Left lung (tissue), 10 donors: ENCODE measurements around the gene JADE2. TPM values are rescaled to one million over a fixed set of nuclear protein-coding genes. Genes with fewer than 3 reads are reported as not detected.
A peak's percentile ranks its signal among the peaks of the same experiment; 100 is the strongest.
"Not testable (repeated sequence)": the region's sequence is repeated elsewhere in the genome, so short reads cannot be mapped to it uniquely, and the experiment has no call there.

Source experiments
- ATAC-seq: fragments of 200-7000 bp; cut with Tn5 transposase; one replicate; pipeline ENCODE4 v1.9.1; 2020; ENCODE audit warnings: moderate library complexity
- DNase-seq, 4 donors: peaks; one replicate each; pipeline ENCODE4 v3.0.0-alpha.2; 2013 to 2020
- H3K27ac ChIP-seq, 2 donors: fragments of 200-600 bp; sonication (generic) in 1 of 2; one replicate each; pipeline versions ENCODE4 v1.5.0 to v1.8.0; 2020 to 2021
- H3K27me3 ChIP-seq, 2 donors: fragments of 200-600 bp; sonication (generic) in 1 of 2; one replicate each; pipeline versions ENCODE4 v1.5.0 to v1.8.0; 2020 to 2021
- H3K36me3 ChIP-seq, 2 donors: fragments of 200-600 bp; sonication (generic) in 1 of 2; one replicate each; pipeline versions ENCODE4 v1.5.0 to v1.8.0; 2020 to 2021
- H3K4me1 ChIP-seq, 2 donors: fragments of 200-600 bp; one replicate each; pipeline ENCODE4 v1.8.0; 2021
- H3K4me3 ChIP-seq, 2 donors: fragments of 200-600 bp; sonication (generic) in 1 of 2; one replicate each; pipeline versions ENCODE4 v1.5.0 to v1.8.0; 2020 to 2021; ENCODE audit warnings: mild to moderate bottlenecking in 1 of 2
- H3K9me3 ChIP-seq, 2 donors: fragments of 200-600 bp; sonication (generic) in 1 of 2; one replicate each; pipeline versions ENCODE4 v1.5.0 to v1.8.0; 2020 to 2021
- intact Hi-C, 2 donors: fragments of 100-400 bp; cut with DNase I; formaldehyde crosslinking; loops; one replicate each; pipeline versions ENCODE4 v1.11.2 to v1.14.2; 2022
- polyA plus RNA-seq, 6 donors: library from polyadenylated mRNA; unstranded; fragments of 120-200 nt; gene quantifications; one replicate each; pipeline ENCODE4 v1.2.1, GENCODE V29; 2013; ENCODE audit not compliant: insufficient read length in 6 of 6
- total RNA-seq, 2 donors: library from RNA; stranded (reverse); fragmentation: NEBNext Ultra II Directional; extraction: Animal tissue kit (Norgen Biotek cat#: 25700); gene quantifications; one replicate each; pipeline ENCODE4 v1.2.1, GENCODE V29; 2021
- TF ChIP-seq, protein P1 (sequence below), 2 donors: fragments of 200-600 bp; sonication (generic) in 1 of 2; IDR thresholded peaks; one replicate each; pipeline versions ENCODE4 v1.5.0 to v1.8.0; 2021; ENCODE audit warnings: antibody characterized with exemption in 2 of 2
- donor health status: DM: no; HTN: yes; CAD: no.
- donor health status: DM: no; HTN: no; CAD: no.

The JADE2 gene
- total and polyA plus RNA-seq, 8 donors, result 13.5 to 51.1 (median 17.3) TPM

DNA sequence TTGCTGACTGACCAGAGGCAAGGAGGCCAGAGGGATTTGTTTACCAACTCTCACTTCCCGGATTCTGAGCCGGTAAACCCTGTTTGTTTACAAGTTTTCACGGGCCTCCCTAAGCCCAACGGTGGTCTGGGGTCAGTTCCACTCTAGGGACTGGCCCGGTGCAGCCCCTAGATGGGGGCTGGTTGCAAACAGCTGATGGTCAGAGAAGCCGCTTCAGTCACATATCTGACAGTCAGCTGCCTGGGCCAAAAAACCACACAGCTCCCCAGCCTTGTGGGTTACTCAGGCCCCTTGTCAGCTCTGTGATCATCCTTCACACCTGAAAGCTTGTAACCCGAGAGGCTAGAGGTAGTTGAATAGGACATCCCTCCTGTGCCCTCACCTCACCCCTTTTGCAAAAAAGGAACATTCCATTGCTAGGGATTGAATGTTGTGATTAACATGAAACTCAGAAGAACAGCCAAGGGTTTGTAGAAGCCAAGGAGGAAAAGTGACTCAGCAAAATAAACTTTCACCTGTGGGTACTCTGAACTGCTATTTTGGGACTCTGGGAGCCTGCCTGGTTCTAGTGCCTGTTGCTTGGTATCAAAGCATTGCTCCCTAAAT lies 66.8 kb downstream of the JADE2 start:
- Histone ChIP-seq H3K27ac (peak overlapping the region in 1 of 2 donors; percentile 23), H3K4me1 (no peaks in the 10 kb centered on the region), H3K27me3 (no peaks in the 10 kb centered on the region), H3K36me3 (no peaks in the 10 kb centered on the region), H3K9me3 (no peaks in the 10 kb centered on the region), H3K4me3 (no peak overlapping the region)
- ATAC-seq, result peak; percentile 81
- TF ChIP-seq, protein P1, sequence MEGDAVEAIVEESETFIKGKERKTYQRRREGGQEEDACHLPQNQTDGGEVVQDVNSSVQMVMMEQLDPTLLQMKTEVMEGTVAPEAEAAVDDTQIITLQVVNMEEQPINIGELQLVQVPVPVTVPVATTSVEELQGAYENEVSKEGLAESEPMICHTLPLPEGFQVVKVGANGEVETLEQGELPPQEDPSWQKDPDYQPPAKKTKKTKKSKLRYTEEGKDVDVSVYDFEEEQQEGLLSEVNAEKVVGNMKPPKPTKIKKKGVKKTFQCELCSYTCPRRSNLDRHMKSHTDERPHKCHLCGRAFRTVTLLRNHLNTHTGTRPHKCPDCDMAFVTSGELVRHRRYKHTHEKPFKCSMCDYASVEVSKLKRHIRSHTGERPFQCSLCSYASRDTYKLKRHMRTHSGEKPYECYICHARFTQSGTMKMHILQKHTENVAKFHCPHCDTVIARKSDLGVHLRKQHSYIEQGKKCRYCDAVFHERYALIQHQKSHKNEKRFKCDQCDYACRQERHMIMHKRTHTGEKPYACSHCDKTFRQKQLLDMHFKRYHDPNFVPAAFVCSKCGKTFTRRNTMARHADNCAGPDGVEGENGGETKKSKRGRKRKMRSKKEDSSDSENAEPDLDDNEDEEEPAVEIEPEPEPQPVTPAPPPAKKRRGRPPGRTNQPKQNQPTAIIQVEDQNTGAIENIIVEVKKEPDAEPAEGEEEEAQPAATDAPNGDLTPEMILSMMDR (IDR thresholded peaks at IDR 0.05), result no peak
- intact Hi-C loops, result no loop called here
- no peak for DNase-seq

DNA sequence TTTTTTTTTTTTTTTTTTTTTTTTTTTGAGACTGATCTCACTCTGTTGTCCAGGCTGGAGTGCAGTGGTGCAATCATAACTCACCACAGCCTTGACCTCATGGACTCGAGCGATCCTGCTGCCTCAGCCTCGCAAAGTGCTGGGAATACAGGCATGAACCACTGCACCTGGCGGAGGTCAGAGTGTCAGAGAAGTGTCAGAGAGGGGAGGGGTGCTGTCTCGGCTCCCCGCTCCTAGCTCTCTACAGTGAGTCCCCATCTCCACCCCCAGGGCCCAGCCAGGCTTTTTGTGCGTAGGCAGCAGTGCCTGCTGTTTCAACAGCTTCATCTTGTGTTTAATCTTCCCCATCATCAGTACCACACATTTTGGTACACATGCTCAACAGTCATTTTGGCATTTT lies 68.9 kb downstream of the JADE2 start:
- intact Hi-C loops, result no loop called here
- Histone ChIP-seq H3K4me1 (no peaks in the 10 kb centered on the region), H3K27ac (no peak overlapping the region), H3K27me3 (no peaks in the 10 kb centered on the region), H3K9me3 (no peaks in the 10 kb centered on the region), H3K4me3 (no peak overlapping the region), H3K36me3 (no peaks in the 10 kb centered on the region)
- no peak for DNase-seq
- no peak for ATAC-seq
- TF ChIP-seq, protein P1 (IDR thresholded peaks at IDR 0.05), result no peak

DNA sequence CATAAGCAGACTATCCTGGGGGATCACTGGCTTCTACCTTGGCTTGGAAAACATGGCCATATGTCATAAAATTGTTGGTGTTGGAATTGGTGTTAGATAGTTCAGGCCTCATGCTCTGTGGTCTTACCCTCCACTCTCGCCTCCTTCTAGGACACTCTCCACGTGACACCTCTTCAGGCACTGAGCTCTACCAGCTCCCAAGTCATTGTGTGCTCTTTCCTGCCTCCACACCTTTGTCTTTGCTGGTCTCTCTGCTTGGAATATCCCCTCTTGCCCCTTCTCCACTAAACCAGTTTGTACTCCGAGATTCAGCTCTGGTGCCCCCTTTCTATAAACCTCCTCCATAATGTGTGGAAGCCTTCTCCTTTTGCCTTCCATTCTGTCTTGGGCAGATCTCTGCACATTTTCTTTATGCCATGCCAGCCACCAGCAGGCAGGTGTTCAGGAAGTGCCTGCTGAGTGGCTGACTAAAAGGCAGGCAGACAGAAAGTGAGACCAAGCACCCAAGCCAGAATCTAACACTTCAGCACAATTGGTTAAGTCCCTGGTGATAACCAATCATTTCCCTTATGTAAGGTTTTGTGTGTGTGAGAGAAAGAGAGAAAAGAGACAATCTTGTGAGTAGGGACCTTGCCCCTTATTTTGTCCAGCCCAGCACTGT lies 69.5 kb downstream of the JADE2 start:
- ATAC-seq, result no peak
- TF ChIP-seq, protein P1 (IDR thresholded peaks at IDR 0.05), result no peak

DNA sequence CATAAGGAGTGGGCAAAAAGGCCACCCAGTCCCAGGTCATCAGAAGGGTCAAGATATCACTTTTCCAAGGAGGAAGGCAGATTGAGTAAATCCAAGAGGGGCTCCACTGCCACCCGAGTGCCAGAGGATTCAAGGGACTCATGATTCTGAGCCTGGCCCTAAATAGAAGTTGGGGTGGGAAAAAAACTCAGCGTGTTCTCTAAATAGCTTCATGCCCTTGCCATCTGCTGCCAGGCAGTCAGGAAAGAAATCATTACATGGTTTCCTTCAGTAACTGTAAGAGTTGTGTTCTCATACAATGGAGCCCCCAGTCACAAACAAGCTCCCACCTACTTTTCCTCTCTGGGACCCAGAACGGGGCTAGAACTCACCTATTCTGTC lies 70.0 kb downstream of the JADE2 start:
- no peak for ATAC-seq

More for the DNA sequence above, 69.5 kb downstream of the JADE2 start:
- Histone ChIP-seq H3K9me3 (no peaks in the 10 kb centered on the region), H3K36me3 (no peaks in the 10 kb centered on the region), H3K27ac (no peak overlapping the region), H3K27me3 (no peaks in the 10 kb centered on the region), H3K4me3 (no peak overlapping the region), H3K4me1 (no peaks in the 10 kb centered on the region)
- DNase-seq, result no peak
- intact Hi-C loops, result no loop called here

DNA sequence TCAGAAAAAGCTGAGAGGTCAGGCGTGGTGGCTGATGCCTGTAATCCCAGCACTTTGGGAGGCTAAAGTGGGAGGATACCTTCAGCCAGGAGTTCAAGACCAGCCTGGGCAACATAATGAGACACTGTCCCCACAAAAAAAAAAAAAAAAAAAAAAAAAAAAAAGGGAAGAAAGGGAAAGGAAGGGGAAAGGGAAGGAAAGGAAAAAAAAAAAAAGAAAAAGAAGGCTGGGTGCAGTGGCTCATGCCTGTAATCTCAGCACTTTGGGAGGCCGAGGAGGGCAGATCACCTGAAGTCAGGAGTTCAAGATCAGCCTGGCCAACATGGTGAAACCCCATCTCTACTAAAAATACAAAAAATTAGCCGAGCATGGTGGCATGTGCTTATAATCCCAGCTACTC lies 74.3 kb downstream of the JADE2 start:
- intact Hi-C loops, H3K4me1 ChIP-seq, H3K27ac ChIP-seq, DNase-seq, H3K4me3 ChIP-seq, ATAC-seq, H3K27me3 ChIP-seq, H3K9me3 ChIP-seq: not testable (repeated sequence)
- peaks cover 0 to 28% of the 10 kb centered on the region in 2 donors for H3K36me3 ChIP-seq

More for the DNA sequence above, 70.0 kb downstream of the JADE2 start:
- Histone ChIP-seq H3K27ac (no peak overlapping the region), H3K27me3 (no peaks in the 10 kb centered on the region), H3K9me3 (no peaks in the 10 kb centered on the region), H3K4me3 (no peak overlapping the region), H3K4me1 (no peaks in the 10 kb centered on the region), H3K36me3 (no peaks in the 10 kb centered on the region)
- intact Hi-C loops, result no loop called here
- no peak for DNase-seq
- TF ChIP-seq, protein P1 (IDR thresholded peaks at IDR 0.05), result no peak
